ENCODE measurements around the gene CYP3A5.
"Not testable (repeated sequence)": the region's sequence is repeated elsewhere in the genome, so short reads cannot be mapped to it uniquely, and the experiment has no call there.

Gene CYP3A5

GRCh38 chr7:99679400-99680191 lies at the start of gene CYP3A5:
Gene CYP3A5 (minus strand): TSS chr7:99679996. CDS start chr7:99679896, 100 bp downstream.
- DNase-seq: no peak

- DNase-seq: no peak
Observed at GRCh38 chr7:99728615-99729014, 48.8 kb upstream of the CYP3A5 start.

- DNase-seq: not testable (repeated sequence)
Observed at GRCh38 chr7:99723201-99723600, 43.4 kb upstream of the CYP3A5 start.

GRCh38 chr7:99720800-99721595 lies 41.2 kb upstream of the CYP3A5 start:
- DNase-seq: no peak

GRCh38 chr7:99719996-99720769 lies 40.4 kb upstream of the CYP3A5 start:
- no peak for DNase-seq

- DNase-seq: no peak
Observed at GRCh38 chr7:99713995-99714570, 34.3 kb upstream of the CYP3A5 start.

- no peak for DNase-seq
Observed at GRCh38 chr7:99709838-99710578, 30.2 kb upstream of the CYP3A5 start.

GRCh38 chr7:99709260-99709659 lies 29.5 kb upstream of the CYP3A5 start:
- DNase-seq: no peak

- DNase-seq: no peak
Observed at GRCh38 chr7:99707096-99707495, 27.3 kb upstream of the CYP3A5 start.

- no peak for DNase-seq
Observed at GRCh38 chr7:99699946-99700345, 20.1 kb upstream of the CYP3A5 start.

GRCh38 chr7:99698867-99699730 lies 19.3 kb upstream of the CYP3A5 start:
- not testable (repeated sequence) for DNase-seq

- no peak for DNase-seq
Observed at GRCh38 chr7:99694912-99695304, 15.1 kb upstream of the CYP3A5 start.

- no peak for DNase-seq
Observed at GRCh38 chr7:99694201-99694911, 14.6 kb upstream of the CYP3A5 start.

GRCh38 chr7:99693427-99694200 lies 13.8 kb upstream of the CYP3A5 start:
- no peak for DNase-seq

- no peak for DNase-seq
Observed at GRCh38 chr7:99693100-99693426, 13.3 kb upstream of the CYP3A5 start.

GRCh38 chr7:99692563-99692962 lies 12.8 kb upstream of the CYP3A5 start:
- not testable (repeated sequence) for DNase-seq

- not testable (repeated sequence) for DNase-seq
Observed at GRCh38 chr7:99691658-99692057, 11.9 kb upstream of the CYP3A5 start.

GRCh38 chr7:99690918-99691317 lies 11.1 kb upstream of the CYP3A5 start:
- DNase-seq: not testable (repeated sequence)

- DNase-seq: not testable (repeated sequence)
Observed at GRCh38 chr7:99685871-99686608, 6.2 kb upstream of the CYP3A5 start.
